GM23338 (cell line): ENCODE measurements around the gene ALDH1L2. TPM values are rescaled to one million over a fixed set of nuclear protein-coding genes. Genes with fewer than 3 reads are reported as not detected.

Source experiments
- ATAC-seq: fragments of 200-7000 bp; cut with Tn5 transposase; 3 replicates; pipeline ENCODE4 v1.9.1; 2020
- DNase-seq: peaks from one replicate; pipeline ENCODE4 v3.0.0-alpha.2; 2015; ENCODE audit warnings: low spot score
- H2AFZ ChIP-seq: fragments of 200-600 bp; sonication (generic); 2 replicates; pipeline ENCODE4 v1.8.0; 2016; ENCODE audit warnings: antibody characterized with exemption, mild to moderate bottlenecking, moderate library complexity
- H3F3A ChIP-seq: fragments of 200-600 bp; sonication (generic); replicated peaks from 2 replicates; pipeline ENCODE4 v1.8.0; 2017; ENCODE audit warnings: antibody characterized with exemption, mixed run types, low read depth
- H3K27ac ChIP-seq: fragments of 200-600 bp; sonication (generic); 2 replicates; pipeline ENCODE4 v1.6.1; 2016; ENCODE audit warnings: low read depth
- H3K27me3 ChIP-seq: fragments of 200-600 bp; sonication (generic); 2 replicates; pipeline ENCODE4 v1.8.0; 2016; ENCODE audit warnings: mild to moderate bottlenecking, mixed run types, moderate library complexity; ENCODE audit not compliant: insufficient read depth
- H3K36me3 ChIP-seq: fragments of 200-600 bp; sonication (generic); 2 replicates; pipeline ENCODE4 v1.8.0; 2016; ENCODE audit warnings: mild to moderate bottlenecking; ENCODE audit not compliant: insufficient read depth
- H3K4me1 ChIP-seq: fragments of 200-600 bp; sonication (generic); 2 replicates; pipeline ENCODE4 v1.8.0; 2016; ENCODE audit warnings: mild to moderate bottlenecking, moderate library complexity; ENCODE audit not compliant: insufficient read depth
- H3K4me2 ChIP-seq: fragments of 200-600 bp; sonication (generic); 2 replicates; pipeline ENCODE4 v1.7.1; 2017; ENCODE audit warnings: mixed run types
- H3K4me3 ChIP-seq: fragments of 200-600 bp; sonication (generic); 2 replicates; pipeline ENCODE4 v1.6.1; 2016; ENCODE audit warnings: mixed run types
- H3K79me2 ChIP-seq: fragments of 200-600 bp; sonication (generic); replicated peaks from 2 replicates; pipeline ENCODE4 v1.8.0; 2017; ENCODE audit warnings: mild to moderate bottlenecking; ENCODE audit not compliant: insufficient read depth
- H3K9me2 ChIP-seq: fragments of 200-600 bp; sonication (generic); 2 replicates; pipeline ENCODE4 v1.8.0; 2017; ENCODE audit not compliant: insufficient read depth
- H4K20me1 ChIP-seq: fragments of 200-600 bp; sonication (generic); replicated peaks from 2 replicates; pipeline ENCODE4 v1.8.0; 2017; ENCODE audit warnings: mild to moderate bottlenecking; ENCODE audit not compliant: insufficient read depth
- H3K27ac Mint-ChIP-seq: 2 replicates; pipeline ENCODE4 v1.8.0; 2020; ENCODE audit warnings: inconsistent platforms, mild to moderate bottlenecking, moderate library complexity, mixed read lengths
- H3K27me3 Mint-ChIP-seq: 3 replicates; pipeline ENCODE4 v1.8.0; 2022; ENCODE audit warnings: low read depth, mild to moderate bottlenecking, moderate library complexity, mixed read lengths, inconsistent platforms; ENCODE audit not compliant: insufficient read depth, poor library complexity
- H3K36me3 Mint-ChIP-seq: 3 replicates; pipeline ENCODE4 v1.8.0; 2021; ENCODE audit warnings: low read depth, mild to moderate bottlenecking, inconsistent platforms, moderate library complexity, mixed read lengths
- H3K4me1 Mint-ChIP-seq: 3 replicates; pipeline ENCODE4 v1.8.0; 2020; ENCODE audit warnings: mild to moderate bottlenecking, inconsistent platforms, mixed read lengths
- H3K4me3 Mint-ChIP-seq: 3 replicates; pipeline ENCODE4 v1.8.0; 2021; ENCODE audit warnings: moderate library complexity, mild to moderate bottlenecking, inconsistent platforms, mixed read lengths
- H3K9me3 Mint-ChIP-seq: 3 replicates; pipeline ENCODE4 v1.8.0; 2020; ENCODE audit warnings: moderate library complexity, mild to moderate bottlenecking, inconsistent platforms, mixed read lengths
- CREB1 ChIP-seq: fragments of 250-450 bp; sonication (Bioruptor Pico); IDR thresholded peaks from 2 replicates; pipeline ENCODE4 v1.5.0; 2020; ENCODE audit warnings: low read depth, mild to moderate bottlenecking, moderate library complexity
- ETS1 ChIP-seq: IDR thresholded peaks from 2 replicates; pipeline ENCODE4 v1.6.1; 2016; ENCODE audit warnings: antibody characterized with exemption
- EZH2 ChIP-seq: fragments of 200-600 bp; sonication (generic); IDR thresholded peaks from one replicate; pipeline ENCODE4 v1.8.0; 2017; ENCODE audit warnings: antibody characterized with exemption, mild to moderate bottlenecking, low read depth; ENCODE audit not compliant: unreplicated experiment
- EZH2phosphoT487 ChIP-seq: fragments of 200-600 bp; sonication (generic); IDR thresholded peaks from one replicate; pipeline ENCODE4 v1.8.1; 2018; ENCODE audit warnings: antibody characterized with exemption; ENCODE audit not compliant: unreplicated experiment
- JUNB ChIP-seq: IDR thresholded peaks from one replicate; pipeline ENCODE4 v1.6.1; 2016; ENCODE audit warnings: antibody characterized with exemption; ENCODE audit not compliant: unreplicated experiment
- NANOG ChIP-seq: IDR thresholded peaks from 2 replicates; pipeline ENCODE4 v1.6.1; 2016; ENCODE audit warnings: antibody characterized with exemption, borderline replicate concordance
- POLR2AphosphoS5 ChIP-seq: IDR thresholded peaks from 2 replicates; pipeline ENCODE4 v1.6.1; 2016; ENCODE audit warnings: antibody characterized with exemption, low read depth
- REST ChIP-seq: IDR thresholded peaks from one replicate; pipeline ENCODE4 v1.6.1; 2018; ENCODE audit warnings: antibody characterized with exemption; ENCODE audit not compliant: unreplicated experiment
- STAT1 ChIP-seq: IDR thresholded peaks from one replicate; pipeline ENCODE4 v1.6.1; 2016; ENCODE audit warnings: antibody characterized with exemption; ENCODE audit not compliant: unreplicated experiment
- ZNF114 ChIP-seq: fragments of 250-450 bp; sonication (Bioruptor Pico); IDR thresholded peaks from 2 replicates; pipeline ENCODE4 v1.5.0; 2020; ENCODE audit warnings: mild to moderate bottlenecking, moderate library complexity
- polyA plus RNA-seq: library from polyadenylated mRNA; unstranded; fragments of >200 nt; fragmentation: Nextera tagmentation; extraction: Ambion mirVana; gene quantifications from 2 replicates; pipeline ENCODE4 v1.2.1, GENCODE V29; 2016
- total RNA-seq: library from RNA; depleted of rRNA; stranded (reverse); fragments of >200 nt; shearing (Covaris generic); gene quantifications from 2 replicates; pipeline ENCODE4 v1.2.3, GENCODE V29; 2014

Gene ALDH1L2
- total and polyA plus RNA-seq, 2 experiments from 2014 or later, result 5.8 to 9.1 TPM

- peak; percentile 97 for DNase-seq
Observed at GRCh38 chr12:104986022-104986941, 98.0 kb downstream of the ALDH1L2 start, which contains the start of gene NOPCHAP1. TSS of gene NOPCHAP1 (plus strand) at chr12:104986316. CDS start at chr12:104986353, 37 bp downstream.

More at GRCh38 chr12:104986022-104986941, 98.0 kb downstream of the ALDH1L2 start, which contains the start of gene NOPCHAP1:
- Histone ChIP-seq H3F3A (no peaks in the 10 kb centered on the region), H3K4me1 (peaks cover 19% of the 10 kb centered on the region), H3K4me3 (peak within 1 kb of the TSS; percentile 79), H3K9me2 (no peaks in the 10 kb centered on the region), H3K36me3 (no peaks in the 10 kb centered on the region; the same call in 1 of the 2 replicates), H3K79me2 (peaks cover 46% of the 10 kb centered on the region), H3K27ac (no peak within 1 kb of the TSS), H3K4me2 (peak within 1 kb of the TSS; percentile 94), H2AFZ (peak within 1 kb of the TSS; percentile 80; the same call in 1 of the 2 replicates), H3K27me3 (no peaks in the 10 kb centered on the region), H4K20me1 (no peaks in the 10 kb centered on the region; the same call in 1 of the 2 replicates)
- H3K4me3 Mint-ChIP-seq, result peak within 1 kb of the TSS; percentile 93
- H3K36me3 Mint-ChIP-seq, result peaks cover 29% of the 10 kb centered on the region
- H3K27ac Mint-ChIP-seq, result peak within 1 kb of the TSS; percentile 84
- ATAC-seq, result peak; percentile 99
- H3K9me3 Mint-ChIP-seq, result no peaks in the 10 kb centered on the region
- TF ChIP-seq ETS1, result 0 out of 2 replicates have a peak, but pooled peaks have one; percentile 16
- TF ChIP-seq REST, result no peak
- no peak for TF ChIP-seq STAT1
- TF ChIP-seq POLR2AphosphoS5, result peak; percentile 100
- no peak for TF ChIP-seq EZH2phosphoT487
- no peak for TF ChIP-seq NANOG
- no peak for TF ChIP-seq CREB1 (CRISPR knock-in tag)
- no peak for TF ChIP-seq JUNB
- no peak for TF ChIP-seq EZH2
- no peak for TF ChIP-seq ZNF114
- H3K27me3 Mint-ChIP-seq, result peaks cover 8% of the 10 kb centered on the region
- H3K4me1 Mint-ChIP-seq, result peaks cover 19% of the 10 kb centered on the region
